Esophagus squamous epithelium (tissue), 4 donors: ENCODE data around the gene AP3D1.

ENCODE experiments used
- POLR2A ChIP-seq, 4 donors: fragments of 450-650 bp; IDR thresholded peaks; one replicate each; pipeline ENCODE4 v1.6.1; 2017; ENCODE audit warnings: antibody characterized with exemption in 4 of 4, mild to moderate bottlenecking in 4 of 4, moderate library complexity in 3 of 4
- TF ChIP-seq, protein P1 (sequence below), 6 experiments: fragments of 450-650 bp in 4 of 6; fragments of 200-600 bp in 2 of 6; sonication (generic) in 2 of 6; IDR thresholded peaks; one replicate each; pipeline ENCODE4 v1.5.1; 2016 to 2019; ENCODE audit warnings: antibody characterized with exemption in 6 of 6, mild to moderate bottlenecking in 4 of 6, moderate library complexity in 4 of 6

- TF ChIP-seq, protein P1, sequence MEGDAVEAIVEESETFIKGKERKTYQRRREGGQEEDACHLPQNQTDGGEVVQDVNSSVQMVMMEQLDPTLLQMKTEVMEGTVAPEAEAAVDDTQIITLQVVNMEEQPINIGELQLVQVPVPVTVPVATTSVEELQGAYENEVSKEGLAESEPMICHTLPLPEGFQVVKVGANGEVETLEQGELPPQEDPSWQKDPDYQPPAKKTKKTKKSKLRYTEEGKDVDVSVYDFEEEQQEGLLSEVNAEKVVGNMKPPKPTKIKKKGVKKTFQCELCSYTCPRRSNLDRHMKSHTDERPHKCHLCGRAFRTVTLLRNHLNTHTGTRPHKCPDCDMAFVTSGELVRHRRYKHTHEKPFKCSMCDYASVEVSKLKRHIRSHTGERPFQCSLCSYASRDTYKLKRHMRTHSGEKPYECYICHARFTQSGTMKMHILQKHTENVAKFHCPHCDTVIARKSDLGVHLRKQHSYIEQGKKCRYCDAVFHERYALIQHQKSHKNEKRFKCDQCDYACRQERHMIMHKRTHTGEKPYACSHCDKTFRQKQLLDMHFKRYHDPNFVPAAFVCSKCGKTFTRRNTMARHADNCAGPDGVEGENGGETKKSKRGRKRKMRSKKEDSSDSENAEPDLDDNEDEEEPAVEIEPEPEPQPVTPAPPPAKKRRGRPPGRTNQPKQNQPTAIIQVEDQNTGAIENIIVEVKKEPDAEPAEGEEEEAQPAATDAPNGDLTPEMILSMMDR (IDR thresholded peaks at IDR 0.05) = no peak
- TF ChIP-seq POLR2A (IDR thresholded peaks at IDR 0.05) = no peak
Observed at GRCh38 chr19:2113439-2114211, 37.7 kb downstream of the AP3D1 start.
